Astrocyte (in vitro differentiated cells and primary cell): ENCODE measurements around the gene ZNF653. TPM values are rescaled to one million over a fixed set of nuclear protein-coding genes. Genes with fewer than 3 reads are reported as not detected.

Experiments
- DNase-seq: peaks from one replicate; pipeline ENCODE4 v3.0.0-alpha.2; 2010; ENCODE audit warnings: low read depth
- FAIRE-seq: peaks from 2 replicates; lab custom pipeline; 2011; peaks lifted over from hg19 to GRCh38; lab: Jason Lieb, UNC
- H2AFZ ChIP-seq: 2 replicates; pipeline ENCODE4 v1.6.0; 2012; ENCODE audit warnings: low read depth, low read length, inconsistent platforms
- H3K27ac ChIP-seq: 2 replicates; pipeline ENCODE4 v1.5.1; 2011; ENCODE audit warnings: low read depth, low read length, inconsistent platforms
- H3K27me3 ChIP-seq: 2 replicates; pipeline ENCODE4 v1.6.0; 2011; ENCODE audit warnings: low read length, inconsistent platforms; ENCODE audit not compliant: insufficient read depth
- H3K36me3 ChIP-seq: 2 replicates; pipeline ENCODE4 v1.5.1; 2011; ENCODE audit warnings: low read length, inconsistent platforms; ENCODE audit not compliant: insufficient read depth
- H3K4me1 ChIP-seq: 2 replicates; pipeline ENCODE4 v1.5.1; 2011; ENCODE audit warnings: low read length, inconsistent platforms; ENCODE audit not compliant: insufficient read depth
- H3K4me2 ChIP-seq: 2 replicates; pipeline ENCODE4 v1.6.0; 2012; ENCODE audit warnings: low read length, inconsistent platforms
- H3K4me3 ChIP-seq: 2 replicates; pipeline ENCODE4 v1.5.1; 2011; ENCODE audit warnings: low read depth, mild to moderate bottlenecking, low read length, inconsistent platforms; ENCODE audit not compliant: insufficient read depth
- H3K79me2 ChIP-seq: 2 replicates; pipeline ENCODE4 v1.6.0; 2012; ENCODE audit warnings: mild to moderate bottlenecking, low read length, inconsistent platforms; ENCODE audit not compliant: insufficient read depth
- H3K9ac ChIP-seq: 2 replicates; pipeline ENCODE4 v1.6.0; 2012; ENCODE audit warnings: mild to moderate bottlenecking, low read length, inconsistent platforms
- H3K9me3 ChIP-seq: 2 replicates; pipeline ENCODE4 v1.5.1; 2012; ENCODE audit warnings: low read depth, mild to moderate bottlenecking, low read length, inconsistent platforms; ENCODE audit not compliant: insufficient read depth
- H4K20me1 ChIP-seq: 2 replicates; pipeline ENCODE4 v1.6.0; 2012; ENCODE audit warnings: low read length, inconsistent platforms; ENCODE audit not compliant: insufficient read depth
- H3K27ac Mint-ChIP-seq: one replicate; pipeline ENCODE4 v1.8.0; 2021; ENCODE audit warnings: mild to moderate bottlenecking, mixed read lengths; ENCODE audit not compliant: unreplicated experiment
- H3K27me3 Mint-ChIP-seq: one replicate; pipeline ENCODE4 v1.8.0; 2021; ENCODE audit warnings: low read depth, mixed read lengths; ENCODE audit not compliant: unreplicated experiment
- H3K36me3 Mint-ChIP-seq: one replicate; pipeline ENCODE4 v1.8.0; 2021; ENCODE audit warnings: low read depth, mixed read lengths; ENCODE audit not compliant: unreplicated experiment
- H3K4me1 Mint-ChIP-seq: one replicate; pipeline ENCODE4 v1.8.0; 2021; ENCODE audit warnings: low read depth, mixed read lengths; ENCODE audit not compliant: unreplicated experiment
- H3K4me3 Mint-ChIP-seq: one replicate; pipeline ENCODE4 v1.8.0; 2021; ENCODE audit warnings: mild to moderate bottlenecking, moderate library complexity, mixed read lengths; ENCODE audit not compliant: unreplicated experiment
- H3K9me3 Mint-ChIP-seq: one replicate; pipeline ENCODE4 v1.8.0; 2021; ENCODE audit warnings: mild to moderate bottlenecking, mixed read lengths; ENCODE audit not compliant: unreplicated experiment
- EZH2 ChIP-seq: IDR thresholded peaks from 2 replicates; pipeline ENCODE4 v1.6.1; 2012; ENCODE audit warnings: mild to moderate bottlenecking, low read length, inconsistent platforms; ENCODE audit not compliant: insufficient read depth
- total RNA-seq: library from RNA; stranded (reverse); gene quantifications from 2 replicates; pipeline ENCODE4 v1.2.1, GENCODE V29; 2021
- TF ChIP-seq, protein P1 (sequence below): IDR thresholded peaks from 2 replicates; pipeline ENCODE4 v1.5.1; 2011; ENCODE audit warnings: low read depth, mild to moderate bottlenecking, inconsistent platforms, low read length, moderate library complexity; ENCODE audit not compliant: insufficient read depth

Gene ZNF653
- total RNA-seq, 1 donor from 2014 or later: 7.6 TPM

DNA sequence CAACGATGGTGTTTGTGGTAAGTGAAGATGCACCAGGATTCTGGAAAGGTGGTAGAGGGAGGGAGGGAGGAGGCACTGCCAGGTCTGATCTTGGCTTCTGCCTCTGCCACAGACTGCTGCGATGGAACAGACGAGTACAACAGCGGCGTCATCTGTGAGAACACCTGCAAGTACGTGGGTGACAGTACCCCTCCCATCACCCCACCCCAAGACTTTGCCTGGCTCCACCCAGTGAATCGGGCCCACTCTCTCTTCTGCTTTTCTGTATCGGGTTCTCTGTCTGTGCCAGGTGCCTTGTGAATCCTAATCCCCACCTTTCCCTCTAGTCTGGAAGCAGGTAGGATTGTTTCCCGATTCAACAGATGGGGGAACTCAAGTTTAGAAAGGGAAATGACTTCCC lies 67.7 kb downstream of the ZNF653 start:
- no peaks in the 10 kb centered on the region for H3K27me3 Mint-ChIP-seq
- TF ChIP-seq, protein P1, sequence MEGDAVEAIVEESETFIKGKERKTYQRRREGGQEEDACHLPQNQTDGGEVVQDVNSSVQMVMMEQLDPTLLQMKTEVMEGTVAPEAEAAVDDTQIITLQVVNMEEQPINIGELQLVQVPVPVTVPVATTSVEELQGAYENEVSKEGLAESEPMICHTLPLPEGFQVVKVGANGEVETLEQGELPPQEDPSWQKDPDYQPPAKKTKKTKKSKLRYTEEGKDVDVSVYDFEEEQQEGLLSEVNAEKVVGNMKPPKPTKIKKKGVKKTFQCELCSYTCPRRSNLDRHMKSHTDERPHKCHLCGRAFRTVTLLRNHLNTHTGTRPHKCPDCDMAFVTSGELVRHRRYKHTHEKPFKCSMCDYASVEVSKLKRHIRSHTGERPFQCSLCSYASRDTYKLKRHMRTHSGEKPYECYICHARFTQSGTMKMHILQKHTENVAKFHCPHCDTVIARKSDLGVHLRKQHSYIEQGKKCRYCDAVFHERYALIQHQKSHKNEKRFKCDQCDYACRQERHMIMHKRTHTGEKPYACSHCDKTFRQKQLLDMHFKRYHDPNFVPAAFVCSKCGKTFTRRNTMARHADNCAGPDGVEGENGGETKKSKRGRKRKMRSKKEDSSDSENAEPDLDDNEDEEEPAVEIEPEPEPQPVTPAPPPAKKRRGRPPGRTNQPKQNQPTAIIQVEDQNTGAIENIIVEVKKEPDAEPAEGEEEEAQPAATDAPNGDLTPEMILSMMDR: no peak
- TF ChIP-seq EZH2: no peak
- H3K4me3 Mint-ChIP-seq: peak overlapping the region; percentile 100
- peaks cover 3% of the 10 kb centered on the region for H3K4me1 Mint-ChIP-seq
- H3K27ac ChIP-seq: no peak overlapping the region
- no peak overlapping the region for H3K4me2 ChIP-seq
- H3K9me3 ChIP-seq: no peaks in the 10 kb centered on the region
- peaks cover 11% of the 10 kb centered on the region for H3K36me3 Mint-ChIP-seq
- no peak overlapping the region for H3K9ac ChIP-seq
- no peak for DNase-seq
- no peaks in the 10 kb centered on the region for H3K27me3 ChIP-seq
- H4K20me1 ChIP-seq: peaks cover 28% of the 10 kb centered on the region
- H3K4me3 ChIP-seq: no peak overlapping the region
- no peak for FAIRE-seq
- peaks cover 14% of the 10 kb centered on the region for H3K4me1 ChIP-seq
- H3K79me2 ChIP-seq: peaks cover 24% of the 10 kb centered on the region
- H3K9me3 Mint-ChIP-seq: no peaks in the 10 kb centered on the region
- no peak overlapping the region for H3K27ac Mint-ChIP-seq
- H2AFZ ChIP-seq: no peak overlapping the region
- H3K36me3 ChIP-seq: peaks cover 23% of the 10 kb centered on the region

DNA sequence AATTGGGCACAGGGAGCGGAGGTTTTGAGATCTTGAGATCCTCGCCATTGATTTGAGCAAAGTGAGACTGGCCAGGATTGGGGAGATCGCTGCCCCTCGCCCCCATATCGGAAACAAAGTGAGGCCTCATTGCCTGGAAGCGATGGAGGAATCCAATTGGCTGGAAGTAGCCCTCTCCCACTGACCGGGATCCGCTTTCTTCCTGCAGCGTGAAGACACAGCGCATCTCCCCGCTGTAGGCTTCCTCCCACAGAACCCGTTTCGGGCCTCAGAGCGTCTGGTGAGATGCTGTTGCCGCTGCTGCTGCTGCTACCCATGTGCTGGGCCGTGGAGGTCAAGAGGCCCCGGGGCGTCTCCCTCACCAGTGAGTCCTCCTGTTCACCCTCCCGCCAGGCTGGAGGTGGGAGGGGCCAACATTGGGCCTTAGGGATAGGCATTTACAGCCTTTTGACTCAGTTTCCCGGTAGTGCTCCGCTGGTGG lies 69.8 kb downstream of the ZNF653 start:
- peaks cover 14% of the 10 kb centered on the region for H4K20me1 ChIP-seq
- H3K27me3 Mint-ChIP-seq: no peaks in the 10 kb centered on the region
- H3K36me3 ChIP-seq: peaks cover 11% of the 10 kb centered on the region
- no peaks in the 10 kb centered on the region for H3K27me3 ChIP-seq
- H3K9me3 ChIP-seq: no peaks in the 10 kb centered on the region
- H3K9ac ChIP-seq: peak overlapping the region; percentile 88
- peaks cover 14% of the 10 kb centered on the region for H3K4me1 ChIP-seq
- H3K4me2 ChIP-seq: peak overlapping the region; percentile 95
- H2AFZ ChIP-seq: peak overlapping the region; percentile 86
- H3K79me2 ChIP-seq: peaks cover 21% of the 10 kb centered on the region
- H3K4me3 Mint-ChIP-seq: peak overlapping the region; percentile 100
- H3K9me3 Mint-ChIP-seq: no peaks in the 10 kb centered on the region
- H3K4me1 Mint-ChIP-seq: peaks cover 3% of the 10 kb centered on the region
- H3K27ac Mint-ChIP-seq: peak overlapping the region; percentile 99
- peak; percentile 16 for DNase-seq
- peak overlapping the region; percentile 90 for H3K4me3 ChIP-seq
- FAIRE-seq: no peak
- TF ChIP-seq, protein P1: no peak
- TF ChIP-seq EZH2: no peak
- peak overlapping the region; percentile 80 for H3K27ac ChIP-seq
- H3K36me3 Mint-ChIP-seq: peaks cover 7% of the 10 kb centered on the region

DNA sequence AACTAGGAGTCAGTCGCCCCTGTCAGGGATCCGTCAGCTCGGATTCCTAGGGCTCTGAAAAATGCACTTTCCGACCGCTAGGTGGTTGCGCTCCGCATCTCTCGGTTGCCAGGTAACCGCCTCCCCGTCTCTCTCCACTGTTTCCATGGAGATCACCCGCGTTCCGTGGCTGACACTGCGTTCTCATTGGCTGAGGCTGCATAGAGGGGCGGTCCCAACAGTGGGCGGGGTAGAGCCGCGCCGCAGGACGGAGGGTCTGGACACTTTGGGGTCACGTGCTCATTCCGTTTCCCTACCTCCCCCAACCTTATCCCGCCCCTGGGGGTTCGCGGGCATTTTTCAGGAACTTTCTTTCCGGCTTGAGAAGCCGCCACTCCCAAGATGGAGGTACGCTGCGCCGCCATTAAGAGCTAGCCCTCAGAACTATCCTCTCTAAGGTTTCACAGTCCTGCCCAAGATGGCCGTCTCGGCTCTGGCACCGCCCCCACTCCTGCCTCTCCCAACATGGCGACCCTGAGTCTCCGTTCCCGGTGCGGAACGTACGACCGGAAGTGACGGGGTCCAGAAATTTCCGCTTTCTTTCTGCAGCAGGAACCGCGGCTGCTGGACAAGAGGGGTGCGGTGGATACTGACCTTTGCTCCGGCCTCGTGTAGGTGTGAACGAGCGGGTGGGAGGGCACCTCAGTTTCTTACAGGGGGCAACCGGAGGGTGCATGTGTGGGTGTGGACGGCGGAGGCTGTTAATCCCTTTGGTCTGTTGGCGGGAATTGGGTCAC lies 70.4 kb downstream of the ZNF653 start, which contains the start of the genes ODAD3 and PRKCSH:
Gene ODAD3, minus strand, starts transcription at position 65 of the 776 bp plus-strand sequence. CDS start 105 bp downstream, outside the sequence.
Gene PRKCSH, plus strand, starts transcription at position 579 of the 776 bp plus-strand sequence. CDS start 483 bp downstream, outside the sequence.
- Histone ChIP-seq H3K79me2 (peaks cover 20% of the 10 kb centered on the region), H4K20me1 (peaks cover 13% of the 10 kb centered on the region), H3K27me3 (no peaks in the 10 kb centered on the region), H3K4me3 (peak within 1 kb of the TSS; percentile 90), H3K9ac (peak within 1 kb of the TSS; percentile 88), H3K36me3 (peaks cover 9% of the 10 kb centered on the region), H3K9me3 (no peaks in the 10 kb centered on the region), H3K4me2 (peak within 1 kb of the TSS; percentile 95), H3K27ac (peak within 1 kb of the TSS; percentile 80), H3K4me1 (peaks cover 14% of the 10 kb centered on the region), H2AFZ (peak within 1 kb of the TSS; percentile 99)
- Mint-ChIP-seq H3K4me3 (peak within 1 kb of the TSS; percentile 100), H3K27ac (peak within 1 kb of the TSS; percentile 99), H3K27me3 (peaks cover 2% of the 10 kb centered on the region), H3K9me3 (no peaks in the 10 kb centered on the region), H3K36me3 (peaks cover 4% of the 10 kb centered on the region), H3K4me1 (peaks cover 3% of the 10 kb centered on the region)
- peak; percentile 98 for DNase-seq
- FAIRE-seq: peak; percentile 74
- TF ChIP-seq EZH2: no peak
- TF ChIP-seq, protein P1: peak; percentile 82
